Measurements from ENCODE around the gene RPTOR. TPM values are rescaled to one million over a fixed set of nuclear protein-coding genes. Genes with fewer than 3 reads are reported as not detected.

RPTOR gene
- polyA plus RNA-seq, 2 donors: 7.1 to 10.5 TPM

GRCh38 chr17:80899402-80900268 is 355.0 kb downstream of the RPTOR start:
- H3K36me3 ChIP-seq (ENCODE audit: control insufficient read depth in 2 of 2, insufficient read depth in 2 of 2, low read length in 1 of 2): peaks cover 0 to 10% of the 10 kb centered on the region in 2 donors
- H3K9me3 ChIP-seq (ENCODE audit: control insufficient read depth in 2 of 2, insufficient read depth in 1 of 2, low read depth in 1 of 2, low read length in 1 of 2): no peaks in the 10 kb centered on the region
- peaks cover 0 to 14% of the 10 kb centered on the region in 2 donors for H3K4me1 ChIP-seq (ENCODE audit: control insufficient read depth in 2 of 2, insufficient read depth in 2 of 2, low read length in 1 of 2)
- 76 to 82% methylated on average over 22 of the region's 22 CpGs for WGBS, 2 donors
- peak overlapping the region in 1 of 2 donors; percentile 43 for H3K27ac ChIP-seq (ENCODE audit: low read depth in 2 of 2, low read length in 1 of 2)
- H3K4me3 ChIP-seq (ENCODE audit: low read depth in 1 of 2, low read length in 2 of 2): no peak overlapping the region
- H3K27me3 ChIP-seq (ENCODE audit: control insufficient read depth in 1 of 2, insufficient read depth in 2 of 2, low read length in 2 of 2): no peaks in the 10 kb centered on the region

- Histone ChIP-seq H3K36me3 (ENCODE audit: control insufficient read depth in 2 of 2, insufficient read depth in 2 of 2, low read length in 1 of 2) (peaks cover 0 to 5% of the 10 kb centered on the region in 2 donors), H3K27me3 (ENCODE audit: control insufficient read depth in 1 of 2, insufficient read depth in 2 of 2, low read length in 2 of 2) (no peaks in the 10 kb centered on the region), H3K9me3 (ENCODE audit: control insufficient read depth in 2 of 2, insufficient read depth in 1 of 2, low read depth in 1 of 2, low read length in 1 of 2) (no peaks in the 10 kb centered on the region), H3K4me3 (ENCODE audit: low read depth in 1 of 2, low read length in 2 of 2) (no peak overlapping the region), H3K27ac (ENCODE audit: low read depth in 2 of 2, low read length in 1 of 2) (peak overlapping the region; percentile 11 to 37), H3K4me1 (ENCODE audit: control insufficient read depth in 2 of 2, insufficient read depth in 2 of 2, low read length in 1 of 2) (peaks cover 0 to 14% of the 10 kb centered on the region in 2 donors)
- WGBS, 2 donors: 33 to 55% methylated on average over 4 of the region's 4 CpGs
These were observed 356.7 kb downstream of the RPTOR start for GRCh38 chr17:80901319-80901718.

- no peak overlapping the region for H3K4me3 ChIP-seq (ENCODE audit: low read depth in 1 of 2, low read length in 2 of 2)
- no peaks in the 10 kb centered on the region for H3K27me3 ChIP-seq (ENCODE audit: control insufficient read depth in 1 of 2, insufficient read depth in 2 of 2, low read length in 2 of 2)
- H3K27ac ChIP-seq (ENCODE audit: low read depth in 2 of 2, low read length in 1 of 2): no peak overlapping the region
- peaks cover 0 to 12% of the 10 kb centered on the region in 2 donors for H3K36me3 ChIP-seq (ENCODE audit: control insufficient read depth in 2 of 2, insufficient read depth in 2 of 2, low read length in 1 of 2)
- WGBS, 2 donors: 88 to 89% methylated on average over 29 of the region's 29 CpGs
- H3K4me1 ChIP-seq (ENCODE audit: control insufficient read depth in 2 of 2, insufficient read depth in 2 of 2, low read length in 1 of 2): peaks cover 0 to 14% of the 10 kb centered on the region in 2 donors
- no peaks in the 10 kb centered on the region for H3K9me3 ChIP-seq (ENCODE audit: control insufficient read depth in 2 of 2, insufficient read depth in 1 of 2, low read depth in 1 of 2, low read length in 1 of 2)
These were observed 357.7 kb downstream of the RPTOR start for GRCh38 chr17:80902197-80902962.

GRCh38 chr17:80902963-80903611 is 358.4 kb downstream of the RPTOR start:
- H3K36me3 ChIP-seq (ENCODE audit: control insufficient read depth in 2 of 2, insufficient read depth in 2 of 2, low read length in 1 of 2): peaks cover 0 to 14% of the 10 kb centered on the region in 2 donors
- no peaks in the 10 kb centered on the region for H3K27me3 ChIP-seq (ENCODE audit: control insufficient read depth in 1 of 2, insufficient read depth in 2 of 2, low read length in 2 of 2)

GRCh38 chr17:80904036-80904753 is 359.6 kb downstream of the RPTOR start:
- Histone ChIP-seq H3K4me3 (ENCODE audit: low read depth in 1 of 2, low read length in 2 of 2) (no peak overlapping the region), H3K27me3 (ENCODE audit: control insufficient read depth in 1 of 2, insufficient read depth in 2 of 2, low read length in 2 of 2) (no peaks in the 10 kb centered on the region), H3K27ac (ENCODE audit: low read depth in 2 of 2, low read length in 1 of 2) (no peak overlapping the region), H3K36me3 (ENCODE audit: control insufficient read depth in 2 of 2, insufficient read depth in 2 of 2, low read length in 1 of 2) (peaks cover 0 to 14% of the 10 kb centered on the region in 2 donors), H3K4me1 (ENCODE audit: control insufficient read depth in 2 of 2, insufficient read depth in 2 of 2, low read length in 1 of 2) (peaks cover 0 to 11% of the 10 kb centered on the region in 2 donors), H3K9me3 (ENCODE audit: control insufficient read depth in 2 of 2, insufficient read depth in 1 of 2, low read depth in 1 of 2, low read length in 1 of 2) (no peaks in the 10 kb centered on the region)
- 92 to 93% methylated on average over 30 of the region's 30 CpGs for WGBS, 2 donors

More at GRCh38 chr17:80902963-80903611, 358.4 kb downstream of the RPTOR start:
- H3K9me3 ChIP-seq (ENCODE audit: control insufficient read depth in 2 of 2, insufficient read depth in 1 of 2, low read depth in 1 of 2, low read length in 1 of 2): no peaks in the 10 kb centered on the region
- H3K27ac ChIP-seq (ENCODE audit: low read depth in 2 of 2, low read length in 1 of 2): no peak overlapping the region
- H3K4me1 ChIP-seq (ENCODE audit: control insufficient read depth in 2 of 2, insufficient read depth in 2 of 2, low read length in 1 of 2): peaks cover 0 to 14% of the 10 kb centered on the region in 2 donors
- WGBS, 2 donors: 94 to 95% methylated on average over 29 of the region's 29 CpGs
- H3K4me3 ChIP-seq (ENCODE audit: low read depth in 1 of 2, low read length in 2 of 2): no peak overlapping the region

GRCh38 chr17:80905586-80906230 is 361.1 kb downstream of the RPTOR start:
- no peaks in the 10 kb centered on the region for H3K9me3 ChIP-seq (ENCODE audit: control insufficient read depth in 2 of 2, insufficient read depth in 1 of 2, low read depth in 1 of 2, low read length in 1 of 2)
- H3K36me3 ChIP-seq (ENCODE audit: control insufficient read depth in 2 of 2, insufficient read depth in 2 of 2, low read length in 1 of 2): peaks cover 0 to 14% of the 10 kb centered on the region in 2 donors

GRCh38 chr17:80906364-80907259 is 362.0 kb downstream of the RPTOR start:
- Histone ChIP-seq H3K9me3 (ENCODE audit: control insufficient read depth in 2 of 2, insufficient read depth in 1 of 2, low read depth in 1 of 2, low read length in 1 of 2) (no peaks in the 10 kb centered on the region), H3K27ac (ENCODE audit: low read depth in 2 of 2, low read length in 1 of 2) (no peak overlapping the region), H3K4me3 (ENCODE audit: low read depth in 1 of 2, low read length in 2 of 2) (no peak overlapping the region), H3K4me1 (ENCODE audit: control insufficient read depth in 2 of 2, insufficient read depth in 2 of 2, low read length in 1 of 2) (no peaks in the 10 kb centered on the region), H3K27me3 (ENCODE audit: control insufficient read depth in 1 of 2, insufficient read depth in 2 of 2, low read length in 2 of 2) (no peaks in the 10 kb centered on the region), H3K36me3 (ENCODE audit: control insufficient read depth in 2 of 2, insufficient read depth in 2 of 2, low read length in 1 of 2) (peaks cover 0 to 16% of the 10 kb centered on the region in 2 donors)
- WGBS, 2 donors: 94 to 96% methylated on average over 39 of the region's 39 CpGs

More at GRCh38 chr17:80905586-80906230, 361.1 kb downstream of the RPTOR start:
- peaks cover 0 to 4% of the 10 kb centered on the region in 2 donors for H3K4me1 ChIP-seq (ENCODE audit: control insufficient read depth in 2 of 2, insufficient read depth in 2 of 2, low read length in 1 of 2)
- WGBS, 2 donors: 94 to 96% methylated on average over 22 of the region's 22 CpGs
- no peak overlapping the region for H3K27ac ChIP-seq (ENCODE audit: low read depth in 2 of 2, low read length in 1 of 2)
- H3K27me3 ChIP-seq (ENCODE audit: control insufficient read depth in 1 of 2, insufficient read depth in 2 of 2, low read length in 2 of 2): no peaks in the 10 kb centered on the region
- no peak overlapping the region for H3K4me3 ChIP-seq (ENCODE audit: low read depth in 1 of 2, low read length in 2 of 2)

- Histone ChIP-seq H3K36me3 (ENCODE audit: control insufficient read depth in 2 of 2, insufficient read depth in 2 of 2, low read length in 1 of 2) (peaks cover 0 to 16% of the 10 kb centered on the region in 2 donors), H3K9me3 (ENCODE audit: control insufficient read depth in 2 of 2, insufficient read depth in 1 of 2, low read depth in 1 of 2, low read length in 1 of 2) (no peaks in the 10 kb centered on the region), H3K27ac (ENCODE audit: low read depth in 2 of 2, low read length in 1 of 2) (no peak overlapping the region), H3K4me1 (ENCODE audit: control insufficient read depth in 2 of 2, insufficient read depth in 2 of 2, low read length in 1 of 2) (no peaks in the 10 kb centered on the region), H3K27me3 (ENCODE audit: control insufficient read depth in 1 of 2, insufficient read depth in 2 of 2, low read length in 2 of 2) (no peaks in the 10 kb centered on the region), H3K4me3 (ENCODE audit: low read depth in 1 of 2, low read length in 2 of 2) (no peak overlapping the region)
- WGBS, 2 donors: 94 to 96% methylated on average over 12 of the region's 12 CpGs
These were observed 362.6 kb downstream of the RPTOR start for GRCh38 chr17:80907281-80907680.
